DND-41 (cell line): ENCODE data around the gene UBE2L6.

Experiments
- CTCF ChIP-seq: IDR thresholded peaks from 2 replicates; pipeline ENCODE4 v1.5.1; 2012; ENCODE audit warnings: borderline replicate concordance, low read length, moderate library complexity, mild to moderate bottlenecking; ENCODE audit not compliant: poor library complexity, severe bottlenecking; ENCODE audit errors: extremely low read depth
- EZH2 ChIP-seq: IDR thresholded peaks from 3 replicates; pipeline ENCODE4 v1.6.1; 2012; ENCODE audit warnings: borderline replicate concordance, low read depth, mild to moderate bottlenecking, moderate library complexity, low read length, inconsistent platforms; ENCODE audit not compliant: severe bottlenecking

GRCh38 chr11:57521116-57521515, 46.4 kb downstream of the UBE2L6 start:
- TF ChIP-seq CTCF (no peak), EZH2 (no peak)
